MM.1S (cell line): Measurements from ENCODE around the gene ANLN.

Source experiments
- DNase-seq: peaks from one replicate; pipeline ENCODE4 v3.0.0-alpha.2; 2015
- H2AFZ ChIP-seq: fragments of 300-600 bp; sonication (generic); 2 replicates; pipeline ENCODE4 v1.6.0; 2016; ENCODE audit warnings: antibody characterized with exemption, low read length
- H3F3A ChIP-seq: fragments of 300-600 bp; sonication (generic); 2 replicates; pipeline ENCODE4 v1.6.1; 2016; ENCODE audit warnings: mild to moderate bottlenecking, antibody characterized with exemption, low read length, moderate library complexity, mixed read lengths; ENCODE audit not compliant: insufficient read depth
- H3K27ac ChIP-seq: fragments of 300-600 bp; sonication (generic); 2 replicates; pipeline ENCODE4 v1.5.1; 2016; ENCODE audit warnings: mild to moderate bottlenecking, low read length
- H3K27me3 ChIP-seq: fragments of 300-600 bp; sonication (generic); replicated peaks from 2 replicates; pipeline ENCODE4 v1.6.0; 2016; ENCODE audit warnings: low read length; ENCODE audit not compliant: insufficient read depth
- H3K36me3 ChIP-seq: fragments of 300-600 bp; sonication (generic); replicated peaks from 2 replicates; pipeline ENCODE4 v1.6.1; 2016; ENCODE audit warnings: mild to moderate bottlenecking, low read length, mixed read lengths; ENCODE audit not compliant: insufficient read depth
- H3K4me1 ChIP-seq: fragments of 300-600 bp; sonication (generic); 2 replicates; pipeline ENCODE4 v1.6.1; 2016; ENCODE audit warnings: low read length, mixed read lengths
- H3K4me2 ChIP-seq: fragments of 300-600 bp; sonication (generic); 2 replicates; pipeline ENCODE4 v1.6.0; 2016; ENCODE audit warnings: low read depth, low read length
- H3K4me3 ChIP-seq: fragments of 300-600 bp; sonication (generic); 2 replicates; pipeline ENCODE4 v1.5.1; 2016; ENCODE audit warnings: low read length, mixed read lengths
- H3K79me2 ChIP-seq: fragments of 300-600 bp; sonication (generic); 2 replicates; pipeline ENCODE4 v1.6.1; 2016; ENCODE audit warnings: mixed run types, low read length, mixed read lengths
- H3K9ac ChIP-seq: fragments of 300-600 bp; sonication (generic); 2 replicates; pipeline ENCODE4 v1.6.1; 2016; ENCODE audit warnings: low read length, mixed read lengths
- H3K9me2 ChIP-seq: fragments of 300-600 bp; sonication (generic); replicated peaks from 2 replicates; pipeline ENCODE4 v1.6.1; 2016; ENCODE audit warnings: mild to moderate bottlenecking, low read length, mixed read lengths; ENCODE audit not compliant: insufficient read depth
- H3K9me3 ChIP-seq: fragments of 300-600 bp; sonication (generic); replicated peaks from 2 replicates; pipeline ENCODE4 v1.6.1; 2016; ENCODE audit warnings: mild to moderate bottlenecking, low read length, mixed read lengths; ENCODE audit not compliant: insufficient read depth
- H4K20me1 ChIP-seq: fragments of 300-600 bp; sonication (generic); 2 replicates; pipeline ENCODE4 v1.6.1; 2016; ENCODE audit warnings: mild to moderate bottlenecking, low read length, moderate library complexity, mixed read lengths; ENCODE audit not compliant: insufficient read depth
- EZH2 ChIP-seq: fragments of 300-600 bp; sonication (generic); optimal IDR thresholded peaks from 2 replicates; pipeline ENCODE3; 2017; ENCODE audit warnings: low read depth, mild to moderate bottlenecking, antibody characterized with exemption, low read length, mixed read lengths
- EZH2phosphoT487 ChIP-seq: fragments of 300-600 bp; sonication (generic); IDR thresholded peaks from 2 replicates; pipeline ENCODE4 v1.6.1; 2018; ENCODE audit warnings: antibody characterized with exemption, low read length
- TF ChIP-seq, protein P1 (sequence below): fragments of 300-600 bp; sonication (generic); IDR thresholded peaks from 2 replicates; pipeline ENCODE4 v1.5.1; 2016; ENCODE audit warnings: antibody characterized with exemption, low read length, mixed read lengths

Gene ANLN

DNA sequence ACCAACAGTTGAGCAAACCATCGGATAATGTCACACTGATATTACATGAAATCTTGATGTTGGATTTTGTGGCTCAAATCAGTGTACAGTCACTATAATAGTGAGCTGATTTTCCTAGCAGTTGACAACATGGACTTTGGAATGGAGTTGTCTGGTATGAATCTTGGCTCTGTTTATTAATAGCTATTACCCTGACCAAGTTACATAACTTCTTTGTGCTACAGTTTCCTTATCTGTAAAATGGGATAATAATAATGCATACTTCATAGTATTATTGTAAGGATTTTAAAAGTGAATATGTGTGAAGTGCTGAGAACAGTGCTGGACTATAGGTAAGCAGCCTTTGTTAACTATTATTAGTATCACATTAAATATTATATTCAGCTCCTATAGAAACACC is 26.1 kb upstream of the ANLN start:
- no peaks in the 10 kb centered on the region for H3K9me3 ChIP-seq
- TF ChIP-seq EZH2: no peak
- TF ChIP-seq, protein P1, sequence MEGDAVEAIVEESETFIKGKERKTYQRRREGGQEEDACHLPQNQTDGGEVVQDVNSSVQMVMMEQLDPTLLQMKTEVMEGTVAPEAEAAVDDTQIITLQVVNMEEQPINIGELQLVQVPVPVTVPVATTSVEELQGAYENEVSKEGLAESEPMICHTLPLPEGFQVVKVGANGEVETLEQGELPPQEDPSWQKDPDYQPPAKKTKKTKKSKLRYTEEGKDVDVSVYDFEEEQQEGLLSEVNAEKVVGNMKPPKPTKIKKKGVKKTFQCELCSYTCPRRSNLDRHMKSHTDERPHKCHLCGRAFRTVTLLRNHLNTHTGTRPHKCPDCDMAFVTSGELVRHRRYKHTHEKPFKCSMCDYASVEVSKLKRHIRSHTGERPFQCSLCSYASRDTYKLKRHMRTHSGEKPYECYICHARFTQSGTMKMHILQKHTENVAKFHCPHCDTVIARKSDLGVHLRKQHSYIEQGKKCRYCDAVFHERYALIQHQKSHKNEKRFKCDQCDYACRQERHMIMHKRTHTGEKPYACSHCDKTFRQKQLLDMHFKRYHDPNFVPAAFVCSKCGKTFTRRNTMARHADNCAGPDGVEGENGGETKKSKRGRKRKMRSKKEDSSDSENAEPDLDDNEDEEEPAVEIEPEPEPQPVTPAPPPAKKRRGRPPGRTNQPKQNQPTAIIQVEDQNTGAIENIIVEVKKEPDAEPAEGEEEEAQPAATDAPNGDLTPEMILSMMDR: no peak
- no peak for TF ChIP-seq EZH2phosphoT487

DNA sequence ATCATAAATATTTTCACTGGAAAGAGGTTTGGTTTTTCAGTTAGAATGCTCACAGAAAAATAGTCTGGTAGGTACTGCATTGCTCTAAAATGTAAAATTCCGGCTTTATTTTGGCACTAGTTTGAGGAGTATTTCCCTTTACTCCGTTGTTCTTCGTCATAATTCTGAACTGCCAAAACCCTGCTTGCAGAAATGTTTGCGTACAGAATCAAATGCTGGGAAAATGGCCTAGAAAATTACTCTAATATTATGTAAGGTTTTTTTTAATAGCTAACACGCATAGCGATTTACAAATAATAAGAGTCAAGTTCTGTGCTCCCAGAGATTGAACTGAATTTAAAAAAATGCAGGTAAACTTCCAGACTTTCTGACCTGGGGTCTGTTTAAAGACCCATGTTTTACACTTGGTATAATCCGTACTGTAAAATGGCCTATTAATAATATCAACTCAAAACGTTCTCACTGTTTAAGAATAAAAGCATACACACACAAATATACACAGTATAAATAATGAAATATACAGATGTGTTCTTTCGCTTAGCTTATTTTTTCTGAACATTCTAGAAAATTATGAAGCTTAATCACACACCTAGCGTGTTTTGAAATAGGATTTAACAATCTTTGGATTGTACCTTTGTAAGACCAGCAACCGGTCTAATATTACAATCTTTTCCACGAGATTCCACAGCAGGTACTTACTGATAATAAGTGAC is 23.5 kb upstream of the ANLN start:
- H3K4me1 ChIP-seq: no peaks in the 10 kb centered on the region
- TF ChIP-seq, protein P1: no peak
- TF ChIP-seq EZH2phosphoT487: no peak
- no peak for TF ChIP-seq EZH2
- H3K79me2 ChIP-seq: no peaks in the 10 kb centered on the region
- H2AFZ ChIP-seq: peak overlapping the region; percentile 88
- peak overlapping the region; percentile 85 for H3K4me2 ChIP-seq
- no peaks in the 10 kb centered on the region for H3K9me3 ChIP-seq
- H3F3A ChIP-seq: no peaks in the 10 kb centered on the region
- peak overlapping the region; percentile 74; the same call in 1 of the 2 replicates for H3K9ac ChIP-seq
- H3K27me3 ChIP-seq: no peaks in the 10 kb centered on the region
- no peaks in the 10 kb centered on the region for H3K9me2 ChIP-seq
- H3K27ac ChIP-seq: no peak overlapping the region
- peak overlapping the region; percentile 68 for H3K4me3 ChIP-seq
- no peak for DNase-seq
- no peaks in the 10 kb centered on the region for H4K20me1 ChIP-seq
- no peaks in the 10 kb centered on the region for H3K36me3 ChIP-seq

More for the DNA sequence above, 26.1 kb upstream of the ANLN start:
- Histone ChIP-seq H3K4me1 (no peaks in the 10 kb centered on the region), H3F3A (no peaks in the 10 kb centered on the region), H3K27me3 (no peaks in the 10 kb centered on the region), H3K27ac (no peak overlapping the region), H3K4me3 (no peak overlapping the region), H3K4me2 (no peak overlapping the region), H2AFZ (no peak overlapping the region), H3K9me2 (no peaks in the 10 kb centered on the region), H3K9ac (no peak overlapping the region), H4K20me1 (no peaks in the 10 kb centered on the region), H3K36me3 (no peaks in the 10 kb centered on the region), H3K79me2 (no peaks in the 10 kb centered on the region)
- DNase-seq: no peak

DNA sequence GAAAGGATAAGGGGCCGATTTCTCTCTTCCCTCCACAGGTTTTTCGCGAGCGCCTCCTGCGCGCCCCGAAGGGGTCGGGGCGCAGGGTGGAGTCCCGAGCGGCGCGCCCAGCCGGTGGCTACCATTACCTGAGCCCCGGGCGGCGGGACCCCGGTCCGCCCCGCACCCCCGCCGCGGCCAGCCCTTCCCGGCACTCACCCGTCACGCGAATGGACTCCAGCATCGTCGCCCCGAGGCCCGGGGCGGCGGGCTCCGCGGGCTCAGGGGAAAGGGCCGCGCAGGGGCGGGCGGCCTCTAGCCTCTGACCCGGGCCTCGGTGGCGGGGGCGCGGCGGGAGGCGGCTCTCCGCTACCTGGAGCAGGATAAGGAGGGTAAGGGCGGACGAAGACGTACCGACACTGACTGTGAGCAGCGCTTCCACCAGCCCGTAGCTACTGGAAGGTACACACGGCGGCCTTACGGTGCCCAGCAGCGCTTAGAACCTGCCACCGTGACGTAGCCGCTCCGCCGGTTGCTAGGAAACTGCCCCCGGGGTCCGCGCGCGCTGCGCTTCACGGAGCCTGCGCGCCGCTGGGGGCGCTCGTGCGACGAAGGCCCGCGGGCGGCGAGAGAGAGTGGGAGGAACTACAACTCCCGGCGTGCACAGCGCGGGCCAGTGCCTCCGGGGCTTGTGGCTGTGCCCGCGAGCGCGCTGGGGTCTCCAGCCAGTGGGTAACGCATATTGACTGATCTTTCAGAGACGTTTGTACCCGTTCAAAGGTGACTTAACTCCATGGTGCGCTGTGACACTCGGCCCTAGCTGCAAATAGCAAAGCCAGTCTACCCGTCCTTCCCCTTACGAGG is 22.7 kb upstream of the ANLN start:
- Histone ChIP-seq H3K9me3 (no peaks in the 10 kb centered on the region), H4K20me1 (no peaks in the 10 kb centered on the region), H3K79me2 (no peaks in the 10 kb centered on the region), H2AFZ (peak overlapping the region; percentile 88), H3K4me1 (no peaks in the 10 kb centered on the region), H3K9me2 (no peaks in the 10 kb centered on the region), H3K9ac (peak overlapping the region; percentile 74), H3K4me3 (peak overlapping the region; percentile 68), H3K4me2 (peak overlapping the region; percentile 85), H3K36me3 (no peaks in the 10 kb centered on the region), H3K27me3 (no peaks in the 10 kb centered on the region), H3F3A (no peaks in the 10 kb centered on the region), H3K27ac (peak overlapping the region; percentile 50; the same call in 1 of the 2 replicates)
- peak; percentile 93 for DNase-seq
- TF ChIP-seq, protein P1: peak; percentile 88
- TF ChIP-seq EZH2 (no peak), EZH2phosphoT487 (no peak)
